Measurements from ENCODE around the gene CAMK2A. TPM values are rescaled to one million over a fixed set of nuclear protein-coding genes. Genes with fewer than 3 reads are reported as not detected.
"Not testable (repeated sequence)": the region's sequence is repeated elsewhere in the genome, so short reads cannot be mapped to it uniquely, and the experiment has no call there.

The CAMK2A gene
- total RNA-seq, 1 donor from 2014 or later = 1.5 TPM

- Histone ChIP-seq H3K27me3 (no peaks in the 10 kb centered on the region), H3K4me3 (no peak overlapping the region), H3K9me3 (no peaks in the 10 kb centered on the region), H3K36me3 (no peaks in the 10 kb centered on the region), H3K27ac (no peak overlapping the region), H3K4me1 (no peaks in the 10 kb centered on the region)
- TF ChIP-seq, protein P1, sequence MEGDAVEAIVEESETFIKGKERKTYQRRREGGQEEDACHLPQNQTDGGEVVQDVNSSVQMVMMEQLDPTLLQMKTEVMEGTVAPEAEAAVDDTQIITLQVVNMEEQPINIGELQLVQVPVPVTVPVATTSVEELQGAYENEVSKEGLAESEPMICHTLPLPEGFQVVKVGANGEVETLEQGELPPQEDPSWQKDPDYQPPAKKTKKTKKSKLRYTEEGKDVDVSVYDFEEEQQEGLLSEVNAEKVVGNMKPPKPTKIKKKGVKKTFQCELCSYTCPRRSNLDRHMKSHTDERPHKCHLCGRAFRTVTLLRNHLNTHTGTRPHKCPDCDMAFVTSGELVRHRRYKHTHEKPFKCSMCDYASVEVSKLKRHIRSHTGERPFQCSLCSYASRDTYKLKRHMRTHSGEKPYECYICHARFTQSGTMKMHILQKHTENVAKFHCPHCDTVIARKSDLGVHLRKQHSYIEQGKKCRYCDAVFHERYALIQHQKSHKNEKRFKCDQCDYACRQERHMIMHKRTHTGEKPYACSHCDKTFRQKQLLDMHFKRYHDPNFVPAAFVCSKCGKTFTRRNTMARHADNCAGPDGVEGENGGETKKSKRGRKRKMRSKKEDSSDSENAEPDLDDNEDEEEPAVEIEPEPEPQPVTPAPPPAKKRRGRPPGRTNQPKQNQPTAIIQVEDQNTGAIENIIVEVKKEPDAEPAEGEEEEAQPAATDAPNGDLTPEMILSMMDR (IDR thresholded peaks at IDR 0.05) = no peak
- intact Hi-C loops (cut with DNase I) = no loop called here
- no peak for ATAC-seq
- no peak for DNase-seq
Observed at GRCh38 chr5:150236313-150236712, 53.3 kb downstream of the CAMK2A start.

- no peak overlapping the region for H3K4me3 ChIP-seq
- no peaks in the 10 kb centered on the region for H3K27me3 ChIP-seq
- H3K36me3 ChIP-seq = no peaks in the 10 kb centered on the region
- H3K27ac ChIP-seq = no peak overlapping the region
- H3K4me1 ChIP-seq = no peaks in the 10 kb centered on the region
- no peaks in the 10 kb centered on the region for H3K9me3 ChIP-seq
- TF ChIP-seq, protein P1 (IDR thresholded peaks at IDR 0.05) = no peak
- intact Hi-C loops (cut with DNase I) = no loop called here
- ATAC-seq (no peak), DNase-seq (no peak)
Observed at GRCh38 chr5:150235500-150235854, 54.1 kb downstream of the CAMK2A start.

- TF ChIP-seq, protein P1 (IDR thresholded peaks at IDR 0.05) = no peak
- H3K27me3 ChIP-seq = no peaks in the 10 kb centered on the region
- no peaks in the 10 kb centered on the region for H3K9me3 ChIP-seq
- no peak overlapping the region for H3K4me3 ChIP-seq
- H3K4me1 ChIP-seq = no peaks in the 10 kb centered on the region
- DNase-seq = no peak
- no peak overlapping the region for H3K27ac ChIP-seq
- ATAC-seq = peak; percentile 62
- intact Hi-C loops (cut with DNase I) = no loop called here
- H3K36me3 ChIP-seq = no peaks in the 10 kb centered on the region
Observed at GRCh38 chr5:150234576-150235499, 54.7 kb downstream of the CAMK2A start.

GRCh38 chr5:150233706-150234105, 55.9 kb downstream of the CAMK2A start:
- H3K4me1 ChIP-seq; H3K27ac ChIP-seq; H3K9me3 ChIP-seq; H3K4me3 ChIP-seq; H3K36me3 ChIP-seq; DNase-seq; H3K27me3 ChIP-seq; intact Hi-C loops (cut with DNase I); ATAC-seq: not testable (repeated sequence)

DNA sequence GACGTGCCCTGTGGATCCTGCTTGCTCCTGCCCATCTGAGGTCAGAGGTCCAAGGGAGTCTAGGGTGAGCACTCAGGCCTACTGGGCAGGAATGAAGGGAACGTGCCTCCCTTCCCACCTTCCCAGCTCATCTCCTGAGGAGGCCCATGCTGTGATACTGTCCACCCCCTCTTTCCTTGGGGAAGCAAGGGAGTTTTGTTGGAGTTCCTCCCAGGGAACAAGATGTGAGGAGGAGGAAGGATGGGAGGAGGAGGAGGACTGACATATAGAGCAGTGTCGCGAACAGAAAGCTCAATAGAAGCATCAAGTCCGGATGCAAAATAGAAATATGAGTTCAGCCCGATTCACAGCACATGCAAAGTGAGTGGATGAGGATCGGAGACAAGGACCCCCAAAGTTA, 58.7 kb downstream of the CAMK2A start:
- H3K9me3 ChIP-seq = no peaks in the 10 kb centered on the region
- TF ChIP-seq, protein P1 (IDR thresholded peaks at IDR 0.05) = no peak
- no peak overlapping the region for H3K4me3 ChIP-seq
- ATAC-seq (no peak), DNase-seq (no peak)
- no peaks in the 10 kb centered on the region for H3K4me1 ChIP-seq
- H3K27ac ChIP-seq = no peak overlapping the region
- intact Hi-C loops (cut with DNase I) = no loop called here
- H3K36me3 ChIP-seq = no peaks in the 10 kb centered on the region
- no peaks in the 10 kb centered on the region for H3K27me3 ChIP-seq

GRCh38 chr5:150229571-150229970, 60.0 kb downstream of the CAMK2A start:
- Histone ChIP-seq H3K4me3 (no peak overlapping the region), H3K36me3 (no peaks in the 10 kb centered on the region), H3K27ac (no peak overlapping the region), H3K4me1 (no peaks in the 10 kb centered on the region), H3K27me3 (no peaks in the 10 kb centered on the region), H3K9me3 (no peaks in the 10 kb centered on the region)
- no peak for ATAC-seq
- TF ChIP-seq, protein P1 (IDR thresholded peaks at IDR 0.05) = no peak
- DNase-seq = no peak
- intact Hi-C loops (cut with DNase I) = no loop called here
